ENCODE data around the gene CATSPERE.

- TF ChIP-seq EZH2phosphoT487 (IDR thresholded peaks at IDR 0.05) (no peak), EZH2 (IDR thresholded peaks at IDR 0.05) (no peak), CTCF (IDR thresholded peaks at IDR 0.05) (no peak)
Observed at GRCh38 chr1:244639561-244639960, 178.5 kb downstream of the CATSPERE start.

Measured in neural progenitor cell (in vitro differentiated cells).